Stimulated activated naive CD4-positive, alpha-beta T cell (primary cell): ENCODE results near the gene GORASP1.
"Not testable (repeated sequence)": the region's sequence is repeated elsewhere in the genome, so short reads cannot be mapped to it uniquely, and the experiment has no call there.

Experiments
- DNase-seq, 6 experiments: peaks; one replicate each; lab custom pipeline; 2025; lab: John Stamatoyannopoulos, UW

Gene GORASP1

GRCh38 chr3:39065197-39065596 lies 42.2 kb downstream of the GORASP1 start:
- peak in 2 of 6 experiments; percentile 9 to 23 for DNase-seq

DNA sequence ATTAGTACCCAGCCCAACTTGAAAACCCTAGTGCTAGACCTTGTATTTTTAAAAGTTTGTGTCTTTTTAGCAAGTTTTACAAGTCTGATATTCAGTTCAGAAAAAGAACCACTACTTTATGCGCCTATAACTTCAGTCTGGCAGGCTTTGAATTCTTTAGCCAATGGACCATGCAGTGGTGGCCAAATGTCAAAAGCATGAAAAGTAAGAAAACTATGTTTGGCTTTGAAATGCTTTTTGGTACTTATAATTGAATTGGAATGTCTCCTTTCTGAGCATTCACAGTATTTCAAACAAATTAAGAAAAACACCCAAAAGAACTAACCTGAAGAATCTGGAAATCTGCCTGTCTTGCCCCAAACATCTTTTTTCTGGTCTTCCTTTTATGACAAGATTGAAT lies 42.8 kb downstream of the GORASP1 start:
- no peak for DNase-seq

DNA sequence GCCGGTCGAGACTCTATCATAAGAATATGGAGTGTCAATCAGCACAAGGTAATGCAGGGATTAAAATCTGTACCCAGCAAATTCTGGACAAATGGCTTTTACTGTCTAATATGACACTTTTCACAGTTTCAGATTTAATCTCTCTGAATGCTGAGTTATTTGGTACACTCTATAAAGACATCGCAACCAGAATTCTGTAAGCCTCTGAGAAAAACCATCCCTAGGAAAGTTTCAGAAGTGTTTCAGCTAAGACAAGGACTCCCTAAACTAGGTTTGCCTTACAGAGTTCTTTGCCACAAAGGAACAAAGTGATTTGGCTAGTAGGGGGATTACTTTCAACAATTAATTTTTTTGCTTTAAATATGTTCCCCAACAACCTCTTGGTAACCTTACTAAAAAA lies 44.3 kb downstream of the GORASP1 start:
- no peak for DNase-seq

DNA sequence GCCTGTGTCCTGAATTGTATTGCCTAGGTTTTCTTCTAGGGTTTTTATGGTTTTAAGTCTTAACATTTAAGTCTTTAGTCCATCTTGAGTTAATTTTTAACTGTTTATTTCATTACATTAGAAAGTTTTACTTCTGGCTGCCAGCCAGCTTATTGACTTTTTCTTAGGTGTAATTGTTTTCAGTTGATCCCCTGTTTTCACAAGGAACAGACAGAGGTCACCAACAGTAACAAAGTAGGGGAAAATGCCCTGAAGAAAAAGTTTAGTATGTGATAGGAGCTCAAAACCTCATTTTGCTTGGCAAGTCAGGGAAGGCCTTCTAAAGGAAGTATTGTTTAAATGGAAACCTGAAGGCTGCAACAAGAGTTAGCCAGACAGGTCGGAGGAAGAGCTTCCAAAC lies 45.2 kb downstream of the GORASP1 start:
- DNase-seq = no peak

DNA sequence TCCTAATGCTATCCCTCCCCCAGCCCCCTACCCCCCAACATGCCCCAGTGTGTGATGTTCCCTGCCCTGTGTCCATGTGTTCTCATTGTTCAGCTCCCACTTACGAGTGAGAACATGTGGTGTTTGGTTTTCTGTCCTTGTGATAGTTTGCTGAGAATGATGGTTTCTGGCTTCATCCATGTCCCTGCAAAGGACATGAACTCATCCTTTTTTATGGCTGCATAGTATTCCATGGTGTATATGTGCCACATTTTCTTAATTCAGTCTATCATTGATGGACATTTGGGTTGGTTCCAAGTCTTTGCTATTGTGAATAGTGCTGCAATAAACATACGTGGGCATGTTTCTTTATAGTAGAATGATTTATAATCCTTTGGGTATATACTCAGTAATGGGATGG lies 46.2 kb downstream of the GORASP1 start:
- DNase-seq = not testable (repeated sequence)

DNA sequence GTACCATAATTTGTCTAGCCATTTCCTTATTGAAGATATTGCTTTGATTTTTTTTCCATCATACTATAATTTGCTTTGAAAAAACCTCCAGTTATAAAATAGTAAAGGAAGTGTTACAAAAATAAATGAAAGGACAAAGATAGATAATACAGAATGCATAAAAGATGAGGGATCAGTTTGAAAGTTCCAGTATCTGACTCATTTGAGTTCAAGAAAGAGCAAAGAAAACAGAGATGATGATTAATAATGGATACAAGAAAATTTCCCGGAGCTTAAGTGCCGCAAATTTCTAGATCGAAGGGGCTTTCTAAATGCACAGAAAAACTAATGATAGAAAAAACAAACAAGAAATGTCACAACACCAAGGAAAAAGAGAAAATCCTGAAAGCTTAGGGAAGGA lies 51.3 kb downstream of the GORASP1 start:
- DNase-seq = no peak

DNA sequence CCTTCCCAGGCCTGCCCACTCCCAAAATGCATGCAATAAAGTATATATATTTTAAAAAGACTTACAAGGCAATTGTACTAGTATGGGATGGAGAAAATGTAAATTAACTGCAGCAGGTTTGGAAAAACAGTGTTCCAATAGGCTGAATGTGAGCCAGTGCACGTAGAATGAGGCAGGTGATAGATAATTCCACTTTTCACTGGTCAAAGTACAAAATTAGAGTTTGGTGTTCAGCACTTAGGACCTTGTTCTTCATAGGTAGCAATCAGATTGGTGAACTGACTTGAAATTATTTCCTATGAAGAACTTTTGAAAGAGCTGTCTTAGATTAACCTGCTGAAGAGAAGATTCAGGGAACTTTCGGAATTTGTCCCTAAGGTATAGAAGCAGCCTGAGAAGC lies 53.7 kb downstream of the GORASP1 start:
- no peak for DNase-seq

GRCh38 chr3:39052583-39052982 lies 54.8 kb downstream of the GORASP1 start:
- peak in 1 of 6 experiments; percentile 47 for DNase-seq

GRCh38 chr3:39051649-39052561 lies 55.5 kb downstream of the GORASP1 start, which contains the start of the genes SCN11A and WDR48:
Gene SCN11A (minus strand): TSS chr3:39051944. CDS start chr3:38950362, 101,582 bp downstream.
Gene WDR48 (plus strand): TSS chr3:39052016. CDS start chr3:39052026, 10 bp downstream.
- DNase-seq = peak; percentile 81 to 91 (median 90)

DNA sequence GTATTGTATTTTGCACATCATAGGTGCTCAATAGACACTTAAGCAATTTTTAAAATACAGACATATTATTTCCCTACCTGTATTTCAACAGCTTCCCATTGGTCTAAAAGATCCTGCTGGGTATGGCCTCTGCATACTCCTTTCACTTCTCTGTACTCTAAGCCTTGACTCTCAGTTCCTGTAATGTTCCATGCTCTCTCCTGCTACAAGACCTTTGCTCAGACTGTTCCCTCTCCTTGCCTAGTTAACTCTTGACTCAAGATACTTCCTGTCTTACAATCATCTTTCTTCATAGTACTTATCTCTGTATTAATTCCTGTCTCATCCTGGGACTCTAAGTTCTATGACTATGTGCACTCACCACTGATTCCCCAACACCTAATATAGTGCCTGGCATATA lies 57.4 kb downstream of the GORASP1 start:
- no peak for DNase-seq
